ENCODE measurements around the gene CTTN. TPM values are rescaled to one million over a fixed set of nuclear protein-coding genes. Genes with fewer than 3 reads are reported as not detected.

Gene CTTN
- total RNA-seq, 1 donor from 2014 or later: 219 TPM

- DNase-seq (ENCODE audit: low read depth in 2 of 2): no peak
Measured at GRCh38 chr11:70409437-70409836, 11.1 kb downstream of the CTTN start.

- DNase-seq (ENCODE audit: low read depth in 2 of 2): no peak
Measured at GRCh38 chr11:70409871-70410270, 11.5 kb downstream of the CTTN start.

GRCh38 chr11:70410276-70411205, 12.2 kb downstream of the CTTN start:
- DNase-seq (ENCODE audit: low read depth in 2 of 2): no peak

GRCh38 chr11:70411713-70412452, 13.6 kb downstream of the CTTN start:
- no peak for DNase-seq (ENCODE audit: low read depth in 2 of 2)

GRCh38 chr11:70413151-70413550, 14.8 kb downstream of the CTTN start:
- DNase-seq (ENCODE audit: low read depth in 2 of 2): no peak

- DNase-seq (ENCODE audit: low read depth in 2 of 2): no peak
Measured at GRCh38 chr11:70414341-70415100, 16.2 kb downstream of the CTTN start.

- DNase-seq (ENCODE audit: low read depth in 2 of 2): no peak
Measured at GRCh38 chr11:70415191-70415590, 16.9 kb downstream of the CTTN start.

- DNase-seq (ENCODE audit: low read depth in 2 of 2): no peak
Measured at GRCh38 chr11:70415642-70416395, 17.5 kb downstream of the CTTN start.

GRCh38 chr11:70416881-70417280, 18.6 kb downstream of the CTTN start:
- no peak for DNase-seq (ENCODE audit: low read depth in 2 of 2)

GRCh38 chr11:70418130-70418529, 19.8 kb downstream of the CTTN start:
- DNase-seq (ENCODE audit: low read depth in 2 of 2): no peak

- no peak for DNase-seq (ENCODE audit: low read depth in 2 of 2)
Measured at GRCh38 chr11:70419307-70420007, 21.1 kb downstream of the CTTN start.

GRCh38 chr11:70420008-70420464, 21.7 kb downstream of the CTTN start:
- DNase-seq (ENCODE audit: low read depth in 2 of 2): peak in 1 of 2 donors; percentile 69

- DNase-seq (ENCODE audit: low read depth in 2 of 2): no peak
Measured at GRCh38 chr11:70420496-70420895, 22.2 kb downstream of the CTTN start.

GRCh38 chr11:70421123-70421522, 22.8 kb downstream of the CTTN start:
- DNase-seq (ENCODE audit: low read depth in 2 of 2): no peak

GRCh38 chr11:70422692-70423522, 24.6 kb downstream of the CTTN start:
- DNase-seq (ENCODE audit: low read depth in 2 of 2): no peak

- peak in 1 of 2 donors; percentile 51 for DNase-seq (ENCODE audit: low read depth in 2 of 2)
Measured at GRCh38 chr11:70423523-70424505, 25.5 kb downstream of the CTTN start.

GRCh38 chr11:70424765-70425344, 26.5 kb downstream of the CTTN start:
- no peak for DNase-seq (ENCODE audit: low read depth in 2 of 2)

- no peak for DNase-seq (ENCODE audit: low read depth in 2 of 2)
Measured at GRCh38 chr11:70427436-70427835, 29.1 kb downstream of the CTTN start.
